B cell (primary cell): Measurements from ENCODE around the gene ERCC1.

Source experiments
- CTCF ChIP-seq: fragments of 200-600 bp; IDR thresholded peaks from one replicate; pipeline ENCODE4 v1.8.0; 2022; ENCODE audit warnings: antibody characterized with exemption, mild to moderate bottlenecking
- EZH2 ChIP-seq: IDR thresholded peaks from 2 replicates; pipeline ENCODE4 v1.6.1; 2012; ENCODE audit warnings: borderline replicate concordance, low read depth, mild to moderate bottlenecking, moderate library complexity, low read length; ENCODE audit not compliant: insufficient read depth, poor library complexity, severe bottlenecking

GRCh38 chr19:45362291-45362690, 61.4 kb downstream of the ERCC1 start:
- TF ChIP-seq CTCF (no peak), EZH2 (no peak)
